Measurements from ENCODE around the gene NCOR1. TPM values are rescaled to one million over a fixed set of nuclear protein-coding genes. Genes with fewer than 3 reads are reported as not detected.

The NCOR1 gene
- total and polyA plus RNA-seq, 9 of the 15 experiments (the other 6 are each of a cell fraction or from before 2014, with no cell fraction given) = 20.2 to 66.5 (median 50.9) TPM

DNA sequence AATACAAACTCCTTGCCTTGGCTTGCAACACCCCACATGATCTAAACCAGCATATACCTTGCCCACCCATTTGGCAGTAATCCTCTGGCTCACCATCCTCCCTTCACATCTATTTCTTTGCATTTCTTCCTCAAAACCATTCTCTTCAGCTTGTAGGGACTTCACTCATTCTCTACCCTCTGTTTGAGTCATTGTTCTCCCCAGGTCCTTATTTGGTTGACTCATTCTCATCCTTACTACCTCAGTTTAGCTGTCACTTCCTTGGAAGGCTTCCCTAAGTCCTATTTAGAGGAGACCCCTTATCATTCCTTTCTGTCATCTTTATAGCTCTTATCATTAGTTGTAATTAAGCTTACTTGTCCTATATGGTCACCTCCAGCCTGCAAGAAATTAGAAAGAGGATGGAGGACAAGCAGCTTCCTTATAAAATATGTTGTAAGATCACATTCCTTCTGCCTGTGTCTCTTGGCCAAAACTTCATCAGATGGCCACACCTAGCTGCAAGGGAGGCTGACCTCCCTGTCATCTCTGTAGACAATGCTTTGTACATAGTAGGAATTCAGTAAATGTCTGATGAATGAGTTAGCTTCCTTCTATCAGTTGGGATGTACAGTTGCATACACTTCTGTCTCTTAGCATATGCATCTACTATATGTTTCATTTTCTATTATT is 214.0 kb downstream of the NCOR1 start (continued):
- TF ChIP-seq, protein P1, sequence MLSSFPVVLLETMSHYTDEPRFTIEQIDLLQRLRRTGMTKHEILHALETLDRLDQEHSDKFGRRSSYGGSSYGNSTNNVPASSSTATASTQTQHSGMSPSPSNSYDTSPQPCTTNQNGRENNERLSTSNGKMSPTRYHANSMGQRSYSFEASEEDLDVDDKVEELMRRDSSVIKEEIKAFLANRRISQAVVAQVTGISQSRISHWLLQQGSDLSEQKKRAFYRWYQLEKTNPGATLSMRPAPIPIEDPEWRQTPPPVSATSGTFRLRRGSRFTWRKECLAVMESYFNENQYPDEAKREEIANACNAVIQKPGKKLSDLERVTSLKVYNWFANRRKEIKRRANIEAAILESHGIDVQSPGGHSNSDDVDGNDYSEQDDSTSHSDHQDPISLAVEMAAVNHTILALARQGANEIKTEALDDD (IDR thresholded peaks at IDR 0.05) = no peak
- TF ChIP-seq SP1 (CRISPR knock-in tag; IDR thresholded peaks at IDR 0.05) (no peak), ZNF584 (CRISPR knock-in tag; IDR thresholded peaks at IDR 0.05; ENCODE audit: low read depth) (no peak), SIRT6 (IDR thresholded peaks at IDR 0.05; ENCODE audit: low read depth, low read length) (no peak), EZH2 (IDR thresholded peaks at IDR 0.05; ENCODE audit: borderline replicate concordance, low read depth, low read length) (no peak), ZNF311 (CRISPR knock-in tag; IDR thresholded peaks at IDR 0.05) (no peak), E2F1 (CRISPR knock-in tag; IDR thresholded peaks at IDR 0.05) (no peak), SNAPC5 (CRISPR knock-in tag; IDR thresholded peaks at IDR 0.05) (no peak), TRIM28 (IDR thresholded peaks at IDR 0.05) (peak; percentile 58; the same call in 1 of the 2 replicates), TRIM24 (IDR thresholded peaks at IDR 0.05) (peak; percentile 33 to 51; a peak in 2 of 4 replicates)
- TF ChIP-seq, protein P2, sequence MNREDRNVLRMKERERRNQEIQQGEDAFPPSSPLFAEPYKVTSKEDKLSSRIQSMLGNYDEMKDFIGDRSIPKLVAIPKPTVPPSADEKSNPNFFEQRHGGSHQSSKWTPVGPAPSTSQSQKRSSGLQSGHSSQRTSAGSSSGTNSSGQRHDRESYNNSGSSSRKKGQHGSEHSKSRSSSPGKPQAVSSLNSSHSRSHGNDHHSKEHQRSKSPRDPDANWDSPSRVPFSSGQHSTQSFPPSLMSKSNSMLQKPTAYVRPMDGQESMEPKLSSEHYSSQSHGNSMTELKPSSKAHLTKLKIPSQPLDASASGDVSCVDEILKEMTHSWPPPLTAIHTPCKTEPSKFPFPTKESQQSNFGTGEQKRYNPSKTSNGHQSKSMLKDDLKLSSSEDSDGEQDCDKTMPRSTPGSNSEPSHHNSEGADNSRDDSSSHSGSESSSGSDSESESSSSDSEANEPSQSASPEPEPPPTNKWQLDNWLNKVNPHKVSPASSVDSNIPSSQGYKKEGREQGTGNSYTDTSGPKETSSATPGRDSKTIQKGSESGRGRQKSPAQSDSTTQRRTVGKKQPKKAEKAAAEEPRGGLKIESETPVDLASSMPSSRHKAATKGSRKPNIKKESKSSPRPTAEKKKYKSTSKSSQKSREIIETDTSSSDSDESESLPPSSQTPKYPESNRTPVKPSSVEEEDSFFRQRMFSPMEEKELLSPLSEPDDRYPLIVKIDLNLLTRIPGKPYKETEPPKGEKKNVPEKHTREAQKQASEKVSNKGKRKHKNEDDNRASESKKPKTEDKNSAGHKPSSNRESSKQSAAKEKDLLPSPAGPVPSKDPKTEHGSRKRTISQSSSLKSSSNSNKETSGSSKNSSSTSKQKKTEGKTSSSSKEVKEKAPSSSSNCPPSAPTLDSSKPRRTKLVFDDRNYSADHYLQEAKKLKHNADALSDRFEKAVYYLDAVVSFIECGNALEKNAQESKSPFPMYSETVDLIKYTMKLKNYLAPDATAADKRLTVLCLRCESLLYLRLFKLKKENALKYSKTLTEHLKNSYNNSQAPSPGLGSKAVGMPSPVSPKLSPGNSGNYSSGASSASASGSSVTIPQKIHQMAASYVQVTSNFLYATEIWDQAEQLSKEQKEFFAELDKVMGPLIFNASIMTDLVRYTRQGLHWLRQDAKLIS (CRISPR knock-in tag; IDR thresholded peaks at IDR 0.05) = no peak
